Cardiac fibroblast (primary cell): ENCODE data around the gene PGP.

Source experiments
- DNase-seq, 2 donors: peaks; one replicate each; pipeline versions ENCODE4 v3.0.0 to v3.0.0-alpha.2; 2010; ENCODE audit warnings: low read depth in 2 of 2
- H3K4me3 ChIP-seq, 2 donors: replicated peaks in 1 of 2; 1 replicate in 1 of 2; 2 replicates in 1 of 2; pipeline ENCODE4 v1.5.1; 2011; ENCODE audit warnings: low read depth in 2 of 2, low read length in 2 of 2, mild to moderate bottlenecking in 2 of 2, moderate library complexity in 1 of 2
- CTCF ChIP-seq: IDR thresholded peaks from one replicate; pipeline ENCODE4 v1.5.1; 2011; ENCODE audit warnings: low read depth, mild to moderate bottlenecking, low read length, inconsistent platforms

The PGP gene

DNA sequence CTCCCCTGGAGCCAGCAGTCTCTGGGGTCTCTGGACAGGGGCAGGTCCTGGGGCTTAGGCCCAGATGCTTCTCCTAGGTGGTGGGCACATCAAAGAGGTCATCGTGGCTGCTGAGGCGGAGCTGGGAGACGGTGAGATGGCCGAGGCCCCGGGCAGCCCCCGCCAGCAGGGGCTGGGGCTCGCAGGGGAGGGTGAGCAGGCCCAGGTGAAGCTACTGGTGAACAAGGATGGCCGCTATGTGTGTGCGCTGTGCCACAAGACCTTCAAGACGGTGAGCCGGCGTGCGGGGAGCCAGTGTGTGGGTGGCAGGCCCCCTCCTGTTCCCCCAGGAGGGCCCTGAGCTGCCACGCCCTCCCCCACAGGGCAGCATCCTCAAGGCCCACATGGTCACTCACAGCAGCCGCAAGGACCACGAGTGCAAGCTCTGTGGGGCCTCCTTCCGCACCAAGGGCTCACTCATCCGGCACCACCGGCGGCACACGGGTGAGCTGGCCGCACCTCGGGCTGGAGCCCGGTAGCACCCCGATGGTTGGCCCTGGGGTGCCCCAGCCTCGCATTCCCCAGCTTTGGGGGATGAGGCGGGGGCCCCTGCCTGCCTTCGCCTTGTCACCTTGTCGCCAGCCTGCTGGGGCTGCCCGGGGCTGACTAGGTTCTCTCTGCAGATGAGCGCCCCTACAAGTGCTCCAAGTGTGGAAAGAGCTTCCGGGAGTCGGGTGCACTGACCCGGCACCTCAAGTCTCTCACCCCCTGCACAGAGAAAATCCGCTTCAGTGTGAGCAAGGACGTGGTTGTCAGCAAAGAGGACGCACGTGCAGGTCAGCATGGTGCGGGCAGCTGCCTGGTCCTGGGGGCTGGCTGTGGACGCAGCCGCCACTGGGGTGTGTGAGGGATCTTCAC is 17.7 kb upstream of the PGP start:
- no peak for TF ChIP-seq CTCF
- no peak overlapping the region for H3K4me3 ChIP-seq
- DNase-seq = no peak

GRCh38 chr16:2231016-2231931 is 16.6 kb upstream of the PGP start:
- DNase-seq = no peak
- TF ChIP-seq CTCF = no peak
- no peak overlapping the region for H3K4me3 ChIP-seq

DNA sequence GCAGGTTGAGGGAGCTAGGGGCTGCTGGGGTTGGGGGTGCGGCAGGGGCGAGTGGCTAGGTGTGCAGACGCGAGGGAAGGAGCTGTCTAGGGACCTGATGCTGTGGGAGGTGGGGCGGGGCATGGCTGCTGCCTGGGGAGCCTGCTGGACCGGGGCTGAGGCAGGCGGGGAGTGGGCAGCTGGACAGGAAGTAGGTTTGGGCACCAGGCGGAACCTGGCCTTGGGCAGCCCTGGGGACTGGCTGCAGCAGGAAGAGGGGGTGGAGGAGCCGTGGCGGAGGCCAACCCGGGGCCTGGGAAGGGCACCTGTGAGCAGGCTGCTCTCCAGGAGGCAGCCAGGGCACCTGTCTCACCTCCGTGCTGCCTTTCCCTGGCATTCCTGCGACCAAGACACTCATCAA is 15.7 kb upstream of the PGP start:
- H3K4me3 ChIP-seq = no peak overlapping the region
- TF ChIP-seq CTCF = no peak
- DNase-seq = no peak

DNA sequence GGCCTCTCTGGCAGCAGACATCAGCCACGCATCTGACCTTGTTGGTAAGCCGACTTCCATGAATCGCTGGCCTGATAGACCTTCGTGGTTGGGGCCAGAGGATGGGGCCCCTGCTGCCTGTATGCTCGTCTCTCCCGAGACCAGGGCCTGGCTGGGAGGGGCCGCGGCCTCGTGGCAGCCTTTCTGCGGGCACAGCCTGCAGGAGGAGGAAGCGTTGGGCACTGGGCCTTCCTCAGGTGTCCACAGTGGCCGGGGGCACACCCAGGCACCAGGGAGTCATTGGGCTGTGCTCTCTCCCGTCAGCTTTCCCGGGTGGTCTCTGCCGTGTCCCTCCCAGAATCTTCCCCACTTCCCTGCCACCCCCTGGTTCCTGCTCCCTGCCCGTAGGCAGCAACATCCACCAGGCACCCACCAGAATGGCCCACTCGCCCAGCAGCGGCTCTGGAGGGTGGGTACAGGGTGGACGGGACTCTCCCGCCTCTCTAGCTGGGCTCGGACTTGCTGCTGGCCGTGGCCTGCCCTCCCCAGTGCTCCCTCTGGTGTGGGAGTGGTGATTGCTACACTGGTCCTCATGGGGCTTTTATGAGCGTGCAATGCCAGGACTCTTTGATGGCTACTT is 15.1 kb upstream of the PGP start:
- TF ChIP-seq CTCF = no peak
- H3K4me3 ChIP-seq = no peak overlapping the region
- DNase-seq = no peak

DNA sequence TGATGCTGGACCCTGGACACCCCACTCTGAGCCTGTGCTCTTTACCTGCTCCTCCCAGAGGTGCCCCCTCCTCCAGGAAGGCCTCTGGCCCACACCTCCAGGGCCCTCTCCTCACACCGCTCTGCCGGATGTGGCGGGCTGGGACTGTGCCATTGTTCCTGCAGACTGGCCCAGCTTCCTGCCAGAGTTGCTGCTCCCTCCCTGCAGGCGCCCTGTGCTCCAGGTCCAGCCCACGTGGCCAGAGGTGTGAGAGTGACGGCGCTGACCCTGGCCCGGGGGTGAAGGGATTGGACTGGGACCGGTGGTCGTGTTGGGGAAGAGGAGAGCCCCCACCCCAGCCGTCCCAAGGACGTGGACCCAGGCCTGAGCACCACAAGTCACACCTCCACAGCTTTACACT is 14.5 kb upstream of the PGP start:
- TF ChIP-seq CTCF = no peak
- H3K4me3 ChIP-seq = no peak overlapping the region
- DNase-seq = no peak

DNA sequence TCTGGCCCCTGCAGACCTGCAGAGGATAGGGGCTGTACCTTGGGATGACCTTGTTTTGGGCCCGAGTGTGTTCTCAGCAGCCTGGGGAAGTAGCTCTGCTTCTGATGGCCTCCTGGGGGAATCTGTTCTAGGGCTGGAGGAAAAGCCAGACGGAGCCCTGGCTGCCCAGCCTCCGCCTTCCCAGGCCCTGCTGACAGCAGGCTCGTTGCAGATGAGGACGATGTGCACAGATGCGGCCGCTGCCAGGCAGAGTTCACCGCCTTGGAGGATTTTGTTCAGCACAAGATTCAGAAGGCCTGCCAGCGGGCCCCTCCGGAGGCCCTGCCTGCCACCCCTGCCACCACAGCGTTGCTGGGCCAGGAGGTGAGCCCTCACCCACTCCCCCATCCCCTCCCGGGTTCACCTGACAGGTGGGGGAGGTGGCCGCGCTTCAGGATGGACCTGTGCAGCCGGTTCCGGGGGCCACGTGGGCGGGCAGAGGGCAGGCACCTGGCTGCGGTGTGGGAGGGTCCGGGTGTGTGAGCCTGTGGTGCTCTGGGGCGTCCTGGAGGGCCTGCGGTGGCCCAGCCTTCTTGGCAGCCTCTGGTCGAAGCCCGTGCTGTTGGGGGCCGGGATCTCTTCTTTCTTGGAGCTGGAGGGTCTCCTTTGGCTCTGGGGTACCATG is 13.7 kb upstream of the PGP start:
- H3K4me3 ChIP-seq = no peak overlapping the region
- TF ChIP-seq CTCF = no peak
- DNase-seq = no peak
